Osteocyte (in vitro differentiated cells): ENCODE results near the gene PLEKHF1. TPM values are rescaled to one million over a fixed set of nuclear protein-coding genes. Genes with fewer than 3 reads are reported as not detected.
"Not testable (repeated sequence)": the region's sequence is repeated elsewhere in the genome, so short reads cannot be mapped to it uniquely, and the experiment has no call there.

ENCODE experiments used
- DNase-seq: peaks from one replicate; pipeline ENCODE4 v3.0.0; 2021; ENCODE audit warnings: mixed read lengths; ENCODE audit not compliant: unreplicated experiment; ENCODE audit errors: extremely low spot score
- H3K27ac Mint-ChIP-seq: one replicate; pipeline ENCODE4 v1.8.0; 2021; ENCODE audit warnings: mild to moderate bottlenecking, mixed read lengths; ENCODE audit not compliant: unreplicated experiment
- H3K27me3 Mint-ChIP-seq: one replicate; pipeline ENCODE4 v1.8.0; 2021; ENCODE audit warnings: mixed read lengths; ENCODE audit not compliant: unreplicated experiment
- H3K36me3 Mint-ChIP-seq: one replicate; pipeline ENCODE4 v1.8.0; 2021; ENCODE audit warnings: mixed read lengths; ENCODE audit not compliant: unreplicated experiment
- H3K4me1 Mint-ChIP-seq: one replicate; pipeline ENCODE4 v1.8.0; 2021; ENCODE audit warnings: mixed read lengths; ENCODE audit not compliant: unreplicated experiment
- H3K4me3 Mint-ChIP-seq: one replicate; pipeline ENCODE4 v1.8.0; 2021; ENCODE audit warnings: mild to moderate bottlenecking, moderate library complexity, mixed read lengths; ENCODE audit not compliant: unreplicated experiment
- H3K9me3 Mint-ChIP-seq: one replicate; pipeline ENCODE4 v1.8.0; 2021; ENCODE audit warnings: mixed read lengths; ENCODE audit not compliant: unreplicated experiment
- total RNA-seq: library from RNA; stranded (reverse); gene quantifications from 2 replicates; pipeline ENCODE4 v1.2.1, GENCODE V29; 2021
- TF ChIP-seq, protein P1 (sequence below): fragments of 200-600 bp; sonication (generic); IDR thresholded peaks from 2 replicates; pipeline ENCODE4 v1.5.0; 2021; ENCODE audit warnings: antibody characterized with exemption, mild to moderate bottlenecking, moderate library complexity

The PLEKHF1 gene
- total RNA-seq, 1 donor from 2014 or later: 27.3 TPM

DNA sequence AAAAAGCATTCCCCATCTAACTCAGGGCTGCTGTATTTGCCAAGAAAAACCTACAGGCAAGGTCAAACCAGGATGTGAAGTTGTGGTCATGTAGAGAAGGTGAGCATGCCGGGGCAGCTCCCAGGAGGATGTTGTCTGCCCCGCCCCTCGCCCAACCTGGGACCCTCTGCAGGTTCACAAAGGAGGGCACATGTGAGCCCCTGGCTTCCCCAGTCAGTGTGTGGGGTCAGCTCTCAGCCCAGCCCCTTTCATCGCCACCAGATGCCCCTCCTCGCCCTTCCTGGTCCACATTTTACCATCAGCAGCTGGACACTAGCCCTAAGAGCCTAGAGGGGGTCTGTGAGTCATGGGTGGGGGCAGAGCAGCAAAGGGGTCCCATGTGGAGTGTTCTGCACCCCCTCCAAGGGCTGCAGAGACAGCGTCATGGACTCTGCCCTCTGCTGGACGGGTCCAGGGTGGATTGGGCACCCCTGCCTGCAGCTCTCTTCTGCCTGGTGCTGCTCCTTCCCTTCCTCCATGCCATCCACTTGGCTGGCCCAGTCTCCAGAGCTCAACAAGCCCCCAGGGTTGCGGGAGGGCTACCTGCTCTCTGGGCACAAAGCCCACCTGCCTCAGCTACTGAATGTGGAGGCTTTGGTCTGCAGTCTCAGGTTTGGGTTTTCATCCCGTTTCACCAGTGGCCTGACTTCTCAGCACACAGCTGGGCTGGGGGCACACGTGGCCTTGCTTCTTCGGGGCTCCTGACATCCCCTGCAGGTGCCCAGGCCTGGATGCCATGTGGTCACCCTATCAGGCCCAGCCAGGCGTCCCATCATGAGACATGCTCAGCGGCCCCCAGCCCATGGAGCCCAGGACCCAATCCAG, 3.7 kb downstream of the PLEKHF1 start:
- no peak overlapping the region for H3K4me3 Mint-ChIP-seq
- peaks cover 68% of the 10 kb centered on the region for H3K4me1 Mint-ChIP-seq
- no peak for DNase-seq

DNA sequence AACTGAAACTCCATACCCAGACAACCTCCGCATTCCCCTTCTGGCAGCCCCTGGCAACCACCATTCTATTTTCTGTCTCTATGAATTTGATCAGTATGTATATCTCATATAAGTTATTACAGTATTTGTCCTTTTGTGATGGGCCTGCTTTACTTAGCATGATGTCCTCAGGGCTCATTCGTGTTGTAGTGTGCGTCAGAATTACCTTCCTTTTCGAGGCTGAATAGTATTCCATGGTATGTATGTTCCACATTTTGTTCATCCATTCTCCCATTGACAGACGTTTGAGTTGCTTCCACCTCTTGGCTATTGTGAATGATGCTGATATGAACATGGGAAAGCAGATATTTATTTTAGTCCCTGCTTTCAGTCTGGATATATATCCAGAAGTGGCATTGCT, 5.0 kb downstream of the PLEKHF1 start:
- Mint-ChIP-seq H3K36me3 (peaks cover 29% of the 10 kb centered on the region), H3K4me1 (peaks cover 59% of the 10 kb centered on the region), H3K27ac (no peak overlapping the region), H3K9me3 (no peaks in the 10 kb centered on the region), H3K4me3 (no peak overlapping the region), H3K27me3 (no peaks in the 10 kb centered on the region)
- TF ChIP-seq, protein P1, sequence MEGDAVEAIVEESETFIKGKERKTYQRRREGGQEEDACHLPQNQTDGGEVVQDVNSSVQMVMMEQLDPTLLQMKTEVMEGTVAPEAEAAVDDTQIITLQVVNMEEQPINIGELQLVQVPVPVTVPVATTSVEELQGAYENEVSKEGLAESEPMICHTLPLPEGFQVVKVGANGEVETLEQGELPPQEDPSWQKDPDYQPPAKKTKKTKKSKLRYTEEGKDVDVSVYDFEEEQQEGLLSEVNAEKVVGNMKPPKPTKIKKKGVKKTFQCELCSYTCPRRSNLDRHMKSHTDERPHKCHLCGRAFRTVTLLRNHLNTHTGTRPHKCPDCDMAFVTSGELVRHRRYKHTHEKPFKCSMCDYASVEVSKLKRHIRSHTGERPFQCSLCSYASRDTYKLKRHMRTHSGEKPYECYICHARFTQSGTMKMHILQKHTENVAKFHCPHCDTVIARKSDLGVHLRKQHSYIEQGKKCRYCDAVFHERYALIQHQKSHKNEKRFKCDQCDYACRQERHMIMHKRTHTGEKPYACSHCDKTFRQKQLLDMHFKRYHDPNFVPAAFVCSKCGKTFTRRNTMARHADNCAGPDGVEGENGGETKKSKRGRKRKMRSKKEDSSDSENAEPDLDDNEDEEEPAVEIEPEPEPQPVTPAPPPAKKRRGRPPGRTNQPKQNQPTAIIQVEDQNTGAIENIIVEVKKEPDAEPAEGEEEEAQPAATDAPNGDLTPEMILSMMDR: no peak
- DNase-seq: no peak

More for the DNA sequence above, 3.7 kb downstream of the PLEKHF1 start:
- Mint-ChIP-seq H3K36me3 (peaks cover 28% of the 10 kb centered on the region), H3K9me3 (no peaks in the 10 kb centered on the region), H3K27me3 (no peaks in the 10 kb centered on the region), H3K27ac (no peak overlapping the region)
- TF ChIP-seq, protein P1: peak; percentile 32

DNA sequence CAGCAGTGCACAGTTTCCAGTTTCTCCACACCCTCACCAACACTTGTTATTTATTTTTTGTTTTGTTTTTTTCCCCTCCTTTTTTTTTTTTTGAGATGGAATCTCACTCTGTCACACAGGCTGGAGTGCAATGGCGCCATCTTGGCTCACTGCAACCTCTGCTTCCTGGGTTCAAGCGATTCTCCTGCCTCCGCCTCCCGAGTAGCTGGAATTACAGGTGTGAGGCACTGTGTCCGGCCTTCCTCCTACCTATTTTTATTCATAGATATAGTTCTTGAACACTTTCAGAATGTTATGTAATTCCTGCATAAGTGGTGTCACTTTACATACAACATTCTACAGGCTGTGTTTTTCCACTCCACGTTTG, 5.7 kb downstream of the PLEKHF1 start:
- H3K27me3 Mint-ChIP-seq, H3K9me3 Mint-ChIP-seq, DNase-seq, H3K4me3 Mint-ChIP-seq, H3K27ac Mint-ChIP-seq: not testable (repeated sequence)
- peaks cover 30% of the 10 kb centered on the region for H3K36me3 Mint-ChIP-seq
- peaks cover 59% of the 10 kb centered on the region for H3K4me1 Mint-ChIP-seq

DNA sequence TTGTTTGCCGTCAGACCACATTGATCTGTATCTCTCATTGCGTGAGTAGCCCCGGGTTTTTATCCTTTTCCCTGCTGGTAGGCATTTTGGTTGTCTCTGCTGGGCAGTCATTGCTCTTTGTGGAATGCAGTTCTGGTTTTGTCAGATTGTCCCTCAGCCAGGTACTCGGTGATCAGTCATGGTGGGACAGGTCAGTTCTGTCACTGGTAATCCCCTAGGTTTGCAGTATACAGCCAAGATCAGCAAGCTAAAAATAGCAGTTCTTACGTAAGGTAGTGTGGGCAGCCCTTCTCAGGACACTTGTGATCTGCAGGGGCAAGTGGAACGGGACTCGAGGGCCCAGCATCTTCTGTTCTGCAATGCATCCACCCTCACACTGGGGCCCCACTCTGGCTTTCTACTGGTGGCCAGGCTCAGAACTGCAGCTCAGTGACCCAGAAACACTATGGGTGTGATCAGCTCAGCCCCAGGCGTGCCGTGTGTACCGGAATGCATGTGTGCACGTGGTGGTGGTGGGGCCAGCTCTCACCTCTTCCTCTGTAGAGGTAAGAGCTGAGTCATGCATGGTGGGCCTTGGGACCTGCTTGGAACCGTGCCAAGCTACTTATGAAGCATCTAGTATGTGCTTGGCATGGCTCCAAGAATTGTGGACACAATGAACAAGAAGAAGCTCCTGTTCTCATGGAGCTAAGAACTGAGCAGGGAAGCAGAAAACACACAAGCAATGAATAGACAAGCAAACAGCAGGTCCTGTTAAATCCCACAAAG, 6.3 kb downstream of the PLEKHF1 start:
- no peak for DNase-seq
- Mint-ChIP-seq H3K27me3 (no peaks in the 10 kb centered on the region), H3K4me1 (peaks cover 56% of the 10 kb centered on the region), H3K27ac (no peak overlapping the region), H3K4me3 (no peak overlapping the region), H3K36me3 (peaks cover 32% of the 10 kb centered on the region), H3K9me3 (no peaks in the 10 kb centered on the region)
- TF ChIP-seq, protein P1: no peak

DNA sequence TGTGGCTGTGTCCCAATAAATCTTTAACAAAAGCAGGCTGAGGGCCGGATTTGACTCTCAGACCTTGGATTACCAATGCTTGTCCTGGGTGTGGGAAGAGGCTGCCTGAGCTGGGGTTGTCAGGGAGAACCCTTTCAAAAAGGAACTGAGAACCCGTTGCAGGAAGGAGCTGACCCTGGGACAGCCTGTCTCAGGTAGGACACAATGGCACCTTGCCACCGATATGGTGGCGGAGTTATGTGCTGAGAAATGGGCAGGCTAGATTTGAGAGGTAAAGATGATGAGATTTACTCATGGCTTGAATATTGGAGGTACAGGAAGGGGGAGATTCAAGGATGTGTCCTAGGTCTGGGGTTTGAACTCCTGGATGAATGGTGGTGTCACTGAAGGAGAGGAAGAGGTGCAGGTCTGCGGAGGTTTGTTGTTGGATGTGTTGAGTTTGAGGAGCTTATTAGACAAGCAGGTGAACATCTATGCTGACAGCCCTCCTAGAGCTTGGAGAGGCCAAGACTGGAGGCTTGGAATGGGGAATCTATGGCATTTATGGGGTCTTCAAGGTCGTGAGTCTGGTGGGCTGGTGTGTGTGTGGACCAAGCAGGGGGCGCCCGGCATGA, 7.2 kb downstream of the PLEKHF1 start:
- H3K4me3 Mint-ChIP-seq: no peak overlapping the region
- H3K27ac Mint-ChIP-seq: no peak overlapping the region
- TF ChIP-seq, protein P1: no peak
- peaks cover 31% of the 10 kb centered on the region for H3K36me3 Mint-ChIP-seq
- H3K9me3 Mint-ChIP-seq: no peaks in the 10 kb centered on the region
- H3K4me1 Mint-ChIP-seq: peaks cover 48% of the 10 kb centered on the region
- DNase-seq: no peak
- H3K27me3 Mint-ChIP-seq: no peaks in the 10 kb centered on the region
